Adrenal gland (tissue), 12 donors: ENCODE data around the gene CYP24A1. TPM values are rescaled to one million over a fixed set of nuclear protein-coding genes. Genes with fewer than 3 reads are reported as not detected.

Source experiments
- DNase-seq, 7 donors: peaks; one replicate each; pipeline ENCODE4 v3.0.0-alpha.2; 2019 to 2020
- H3K27ac ChIP-seq, 5 donors: fragments of 200-600 bp; sonication (generic) in 4 of 5; 1 replicate in 3 of 5; 2 replicates in 2 of 5; pipeline versions ENCODE4 v1.5.1 to v1.8.0; 2016 to 2020; ENCODE audit warnings: mild to moderate bottlenecking in 1 of 5
- H3K27me3 ChIP-seq: fragments of 200-600 bp; 2 replicates; pipeline ENCODE4 v1.8.0; 2021
- H3K36me3 ChIP-seq, 2 donors: fragments of 200-600 bp; replicated peaks in 1 of 2; 1 replicate in 1 of 2; 2 replicates in 1 of 2; pipeline versions ENCODE4 v1.5.1 to v1.8.0; 2018 to 2022
- H3K4me1 ChIP-seq, 2 donors: fragments of 200-600 bp; replicated peaks in 1 of 2; 1 replicate in 1 of 2; 2 replicates in 1 of 2; pipeline versions ENCODE4 v1.5.1 to v1.8.0; 2018 to 2021
- H3K4me3 ChIP-seq, 4 donors: fragments of 200-600 bp; sonication (generic) in 3 of 4; one replicate each; pipeline ENCODE4 v1.5.1; 2016 to 2018
- H3K9me3 ChIP-seq, 3 donors: fragments of 200-600 bp; sonication (generic) in 1 of 3; replicated peaks in 1 of 3; 1 replicate in 2 of 3; 2 replicates in 1 of 3; pipeline versions ENCODE4 v1.5.1 to v1.8.0; 2016 to 2021
- CTCF ChIP-seq, 6 experiments: fragments of 450-650 bp in 4 of 6; fragments of 200-600 bp in 2 of 6; sonication (generic) in 1 of 6; IDR thresholded peaks; 1 replicate in 5 of 6; 2 replicates in 1 of 6; pipeline versions ENCODE4 v1.5.1 to v1.8.0; 2016 to 2021; ENCODE audit warnings: antibody characterized with exemption in 6 of 6, mild to moderate bottlenecking in 2 of 6, moderate library complexity in 1 of 6
- POLR2A ChIP-seq, 2 donors: fragments of 450-650 bp; IDR thresholded peaks; one replicate each; pipeline ENCODE4 v1.6.1; 2017; ENCODE audit warnings: antibody characterized with exemption in 2 of 2, mild to moderate bottlenecking in 2 of 2, moderate library complexity in 1 of 2
- WGBS, 4 donors: extraction: QIAGEN DNeasy Blood & Tissue Kit in 2 of 4; methylation state at CpG; one replicate each; pipeline versions ENCODE4 v1.1.5 to v1.1.7; 2013 to 2017; 5-methylcytosine and 5-hydroxymethylcytosine counted together
- intact Hi-C, 2 donors: fragments of 100-400 bp; cut with DNase I; formaldehyde crosslinking; loops; one replicate each; pipeline versions ENCODE4 v1.14.1 to v1.15.0; 2022 to 2023
- polyA plus RNA-seq, 3 donors: library from polyadenylated mRNA; stranded (reverse); fragments of 200-250 nt in 2 of 3; fragments of 350-450 nt in 1 of 3; fragmentation: Illumina TruSeq in 1 of 3; extraction: RNeasy Lipid Tissue Mini Kit (QIAGEN cat#74804) in 1 of 3; gene quantifications; one replicate each; pipeline ENCODE4 v1.2.3, GENCODE V29; 2013 to 2014
- total RNA-seq, 9 donors: library from RNA; depleted of rRNA in 4 of 9; stranded (reverse); fragments of >200 nt in 4 of 9; fragments of 120-200 nt in 1 of 9; fragmentation: NEBNext Ultra II Directional in 1 of 9; extraction: Animal tissue kit (Norgen Biotek cat#: 25700) in 1 of 9; gene quantifications; one replicate each; pipeline versions ENCODE4 v1.1.0 to v1.2.4, GENCODE V29; 2013 to 2023
- donor health status: healthy with polysubstance abuse.
- donor health status: Bipolar disorder and iron deficiency.
- donor health status: DM: yes; HTN: yes; CAD: no.
- donor health status: DM: no; HTN: no; CAD: no.
- donor health status: DM: no; HTN: no; CAD: no.
- donor health status: DM: yes; HTN: yes; CAD: no.

The CYP24A1 gene
- total and polyA plus RNA-seq, 12 donors = 0.09 TPM; not detected in 11

GRCh38 chr20:54122189-54122588 lies 51.6 kb downstream of the CYP24A1 start:
- Histone ChIP-seq H3K9me3 (no peaks in the 10 kb centered on the region), H3K36me3 (no peaks in the 10 kb centered on the region), H3K27me3 (peaks cover 4% of the 10 kb centered on the region), H3K27ac (no peak overlapping the region), H3K4me3 (no peak overlapping the region), H3K4me1 (no peaks in the 10 kb centered on the region)
- 55 to 84% (median 80%) methylated on average over 1 of the region's 1 CpG for WGBS, 4 donors
- DNase-seq = no peak
- intact Hi-C loops = no loop called here
- no peak for TF ChIP-seq POLR2A (IDR thresholded peaks at IDR 0.05)
- TF ChIP-seq CTCF (IDR thresholded peaks at IDR 0.05) = no peak

GRCh38 chr20:54119744-54120143 lies 54.0 kb downstream of the CYP24A1 start:
- Histone ChIP-seq H3K4me3 (no peak overlapping the region), H3K27me3 (no peaks in the 10 kb centered on the region), H3K9me3 (no peaks in the 10 kb centered on the region), H3K4me1 (no peaks in the 10 kb centered on the region), H3K36me3 (no peaks in the 10 kb centered on the region), H3K27ac (no peak overlapping the region)
- TF ChIP-seq CTCF (IDR thresholded peaks at IDR 0.05) = no peak
- TF ChIP-seq POLR2A (IDR thresholded peaks at IDR 0.05) = no peak
- intact Hi-C loops = no loop called here
- WGBS, 4 donors = 55 to 76% (median 72%) methylated on average over 2 of the region's 2 CpGs
- no peak for DNase-seq

- Histone ChIP-seq H3K27me3 (no peaks in the 10 kb centered on the region), H3K4me1 (no peaks in the 10 kb centered on the region), H3K4me3 (no peak overlapping the region), H3K9me3 (no peaks in the 10 kb centered on the region), H3K27ac (no peak overlapping the region), H3K36me3 (no peaks in the 10 kb centered on the region)
- intact Hi-C loops = no loop called here
- 76 to 81% (median 79%) methylated on average over 9 of the region's 9 CpGs for WGBS, 4 donors
- DNase-seq = no peak
- TF ChIP-seq CTCF (IDR thresholded peaks at IDR 0.05) (no peak), POLR2A (IDR thresholded peaks at IDR 0.05) (no peak)
Measured at GRCh38 chr20:54118220-54119001, 55.4 kb downstream of the CYP24A1 start.

- TF ChIP-seq CTCF (IDR thresholded peaks at IDR 0.05) = no peak
- no peak for TF ChIP-seq POLR2A (IDR thresholded peaks at IDR 0.05)
- Histone ChIP-seq H3K27me3 (no peaks in the 10 kb centered on the region), H3K4me1 (no peaks in the 10 kb centered on the region), H3K9me3 (no peaks in the 10 kb centered on the region), H3K4me3 (no peak overlapping the region), H3K36me3 (no peaks in the 10 kb centered on the region), H3K27ac (no peak overlapping the region)
- intact Hi-C loops = no loop called here
- no peak for DNase-seq
- 88 to 90% (median 89%) methylated on average over 4 of the region's 4 CpGs for WGBS, 4 donors
Measured at GRCh38 chr20:54116550-54117235, 57.1 kb downstream of the CYP24A1 start.
